T-cell (primary cell): ENCODE data around the gene RASSF4. TPM values are rescaled to one million over a fixed set of nuclear protein-coding genes. Genes with fewer than 3 reads are reported as not detected.
A peak's percentile ranks its signal among the peaks of the same experiment; 100 is the strongest.

Source experiments
- ATAC-seq, 4 experiments: fragments of 200-7000 bp in 3 of 4; fragments of 150-1000 bp in 1 of 4; cut with Tn5 transposase; replicated peaks in 1 of 4; 1 replicate in 3 of 4; 2 replicates in 1 of 4; pipeline ENCODE4 v1.10.0; 2021; ENCODE audit warnings: moderate library complexity in 3 of 4, mild to moderate bottlenecking in 2 of 4, moderate number of reproducible peaks in 1 of 4
- CTCF ChIA-PET, 2 donors: fragments of 300-600 bp; sonication (Branson Sonifier 250); formaldehyde crosslinking; loops; one replicate each; lab custom pipeline; 2022; ENCODE audit warnings: antibody characterized with exemption in 2 of 2; lab: Charles Lee
- POLR2A ChIA-PET, 2 donors: fragments of 300-600 bp; sonication (Branson Sonifier 250); formaldehyde crosslinking; loops; one replicate each; lab custom pipeline; 2022; ENCODE audit warnings: antibody characterized with exemption in 2 of 2; lab: Charles Lee
- DNase-seq, 35 experiments: peaks; one replicate each; pipeline versions ENCODE4 v3.0.0 to v3.0.0-alpha.2; 2013 to 2023
- H3K27ac ChIP-seq: one replicate; pipeline ENCODE4 v1.5.1; 2013; ENCODE audit warnings: low read length
- H3K27me3 ChIP-seq, 2 experiments: replicated peaks in 1 of 2; 1 replicate in 1 of 2; 2 replicates in 1 of 2; pipeline versions ENCODE4 v1.6.1 to v1.7.0; 2013; ENCODE audit warnings: low read length in 1 of 2, mixed read lengths in 1 of 2; ENCODE audit not compliant: control insufficient read depth in 2 of 2, insufficient read depth in 2 of 2; ENCODE audit errors: extremely low read depth in 1 of 2
- H3K36me3 ChIP-seq, 2 donors: 1 replicate in 1 of 2; 2 replicates in 1 of 2; pipeline versions ENCODE4 v1.6.1 to v1.7.0; 2013; ENCODE audit warnings: low read length in 1 of 2; ENCODE audit not compliant: control insufficient read depth in 2 of 2, insufficient read depth in 1 of 2; ENCODE audit errors: extremely low read depth in 1 of 2
- H3K4me1 ChIP-seq, 2 experiments: 1 replicate in 1 of 2; 2 replicates in 1 of 2; pipeline versions ENCODE4 v1.6.1 to v1.7.0; 2013; ENCODE audit warnings: low read length in 2 of 2, mixed read lengths in 1 of 2; ENCODE audit not compliant: insufficient read depth in 2 of 2, control insufficient read depth in 1 of 2; ENCODE audit errors: extremely low read depth in 1 of 2
- H3K4me3 ChIP-seq, 2 donors: 1 replicate in 1 of 2; 2 replicates in 1 of 2; pipeline versions ENCODE4 v1.5.1 to v1.7.0; 2013; ENCODE audit warnings: mild to moderate bottlenecking in 2 of 2, low read length in 1 of 2, moderate library complexity in 1 of 2; ENCODE audit not compliant: control insufficient read depth in 1 of 2; ENCODE audit errors: extremely low read depth in 1 of 2
- H3K9me3 ChIP-seq: 2 replicates; pipeline ENCODE4 v1.7.0; 2013
- H3K27ac Mint-ChIP-seq, 2 donors: one replicate each; pipeline ENCODE4 v1.8.0; 2020 to 2021; ENCODE audit warnings: mild to moderate bottlenecking in 2 of 2, mixed read lengths in 2 of 2
- H3K27me3 Mint-ChIP-seq, 2 donors: one replicate each; pipeline ENCODE4 v1.8.0; 2021 to 2022; ENCODE audit warnings: mixed read lengths in 2 of 2
- H3K36me3 Mint-ChIP-seq: one replicate; pipeline ENCODE4 v1.8.0; 2021; ENCODE audit warnings: mixed read lengths
- H3K4me1 Mint-ChIP-seq, 3 donors: one replicate each; pipeline ENCODE4 v1.8.0; 2020 to 2022; ENCODE audit warnings: mixed read lengths in 3 of 3, mild to moderate bottlenecking in 1 of 3
- H3K4me3 Mint-ChIP-seq, 3 donors: one replicate each; pipeline ENCODE4 v1.8.0; 2020 to 2022; ENCODE audit warnings: mild to moderate bottlenecking in 3 of 3, mixed read lengths in 3 of 3, moderate library complexity in 3 of 3
- H3K9me3 Mint-ChIP-seq, 3 donors: one replicate each; pipeline ENCODE4 v1.8.0; 2020 to 2022; ENCODE audit warnings: mixed read lengths in 3 of 3
- WGBS: methylation state at CpG from one replicate; pipeline ENCODE4 v1.1.5; 2013; ENCODE audit warnings: missing lambda C conversion rate; ENCODE audit not compliant: insufficient coverage; 5-methylcytosine and 5-hydroxymethylcytosine counted together
- total RNA-seq, 35 experiments: library from RNA in 6 of 35; stranded (reverse) in 6 of 35; fragments of 120-200 nt in 1 of 35; gene quantifications; one replicate each; pipeline versions ENCODE4 v1.2.1 to v1.2.4 and lab custom pipeline; 2013 to 2026

Gene RASSF4
- total RNA-seq, 5 donors from 2014 or later (not counting 1 experiment from before 2014, with no cell fraction given), result 0.55 to 2.8 (median 1.7) TPM

GRCh38 chr10:44963772-44964633 is 4.4 kb downstream of the RASSF4 start:
- ChIA-PET POLR2A (no interaction called here), CTCF (no interaction called here)
- Histone ChIP-seq H3K4me1 (peaks cover 11 to 35% of the 10 kb centered on the region in 2 experiments), H3K9me3 (no peaks in the 10 kb centered on the region), H3K27me3 (peaks cover 0 to 3% of the 10 kb centered on the region in 2 experiments), H3K4me3 (no peak overlapping the region), H3K36me3 (no peaks in the 10 kb centered on the region), H3K27ac (no peak overlapping the region)
- ATAC-seq (no peak), DNase-seq (peak in 1 of 35 experiments; percentile 14)
- H3K4me3 Mint-ChIP-seq, result no peak overlapping the region
- no peaks in the 10 kb centered on the region for H3K36me3 Mint-ChIP-seq
- H3K9me3 Mint-ChIP-seq, result no peaks in the 10 kb centered on the region
- WGBS, result 98% methylated on average over 8 of the region's 15 CpGs
- peaks cover 0 to 4% of the 10 kb centered on the region in 2 donors for H3K27me3 Mint-ChIP-seq
- H3K27ac Mint-ChIP-seq, result no peak overlapping the region
- H3K4me1 Mint-ChIP-seq, result peaks cover 28 to 40% (median 29%) of the 10 kb centered on the region in 3 donors

GRCh38 chr10:44965104-44965503 is 5.5 kb downstream of the RASSF4 start:
- no peak overlapping the region for H3K27ac ChIP-seq
- peaks cover 0 to 4% of the 10 kb centered on the region in 2 donors for H3K27me3 Mint-ChIP-seq
- no peaks in the 10 kb centered on the region for H3K9me3 Mint-ChIP-seq
- no peak overlapping the region for H3K27ac Mint-ChIP-seq
- H3K4me3 ChIP-seq, result no peak overlapping the region
- H3K27me3 ChIP-seq, result peaks cover 0 to 3% of the 10 kb centered on the region in 2 experiments
- peaks cover 30 to 42% (median 34%) of the 10 kb centered on the region in 3 donors for H3K4me1 Mint-ChIP-seq
- H3K36me3 Mint-ChIP-seq, result no peaks in the 10 kb centered on the region
- DNase-seq, result peak in 1 of 35 experiments; percentile 17
- H3K9me3 ChIP-seq, result no peaks in the 10 kb centered on the region
- peaks cover 12 to 38% of the 10 kb centered on the region in 2 experiments for H3K4me1 ChIP-seq
- H3K36me3 ChIP-seq, result no peaks in the 10 kb centered on the region
- ChIA-PET POLR2A (no interaction called here), CTCF (no interaction called here)
- no peak overlapping the region for H3K4me3 Mint-ChIP-seq
- WGBS, result no CpG with 5 or more reads among the region's 1 CpG
- no peak for ATAC-seq

GRCh38 chr10:44965651-44966097 is 6.1 kb downstream of the RASSF4 start:
- H3K36me3 ChIP-seq, result no peaks in the 10 kb centered on the region
- no peak overlapping the region for H3K4me3 ChIP-seq
- 89% methylated on average over 4 of the region's 6 CpGs for WGBS
- H3K27me3 ChIP-seq, result peaks cover 0 to 3% of the 10 kb centered on the region in 2 experiments
- peaks cover 12 to 35% of the 10 kb centered on the region in 2 experiments for H3K4me1 ChIP-seq
- DNase-seq (peak in 2 of 35 experiments; percentile 2 to 12), ATAC-seq (no peak)
- CTCF ChIA-PET, result interaction anchor here in 1 of 2 donors (0.9 kb wide), 1 partner anchor 33 kb away, joined by 4 read pairs; no protein-coding TSS in a partner anchor
- Mint-ChIP-seq H3K9me3 (no peaks in the 10 kb centered on the region), H3K27me3 (peaks cover 0 to 4% of the 10 kb centered on the region in 2 donors), H3K27ac (no peak overlapping the region), H3K4me1 (peaks cover 24 to 37% (median 28%) of the 10 kb centered on the region in 3 donors), H3K4me3 (no peak overlapping the region), H3K36me3 (no peaks in the 10 kb centered on the region)
- no peaks in the 10 kb centered on the region for H3K9me3 ChIP-seq
- POLR2A ChIA-PET, result no interaction called here
- no peak overlapping the region for H3K27ac ChIP-seq

- H3K9me3 ChIP-seq, result no peaks in the 10 kb centered on the region
- Mint-ChIP-seq H3K4me1 (peaks cover 22 to 33% (median 23%) of the 10 kb centered on the region in 3 donors), H3K36me3 (no peaks in the 10 kb centered on the region), H3K27me3 (peaks cover 0 to 4% of the 10 kb centered on the region in 2 donors), H3K4me3 (no peak overlapping the region), H3K9me3 (no peaks in the 10 kb centered on the region), H3K27ac (no peak overlapping the region)
- H3K27ac ChIP-seq, result no peak overlapping the region
- H3K36me3 ChIP-seq, result no peaks in the 10 kb centered on the region
- DNase-seq (no peak), ATAC-seq (no peak)
- peaks cover 0 to 3% of the 10 kb centered on the region in 2 experiments for H3K27me3 ChIP-seq
- ChIA-PET CTCF (interaction anchor here in 1 of 2 donors (0.9 kb wide), 1 partner anchor 33 kb away, joined by 4 read pairs; no protein-coding TSS in a partner anchor), POLR2A (no interaction called here)
- H3K4me1 ChIP-seq, result peaks cover 12 to 35% of the 10 kb centered on the region in 2 experiments
- WGBS, result 82% methylated on average over 2 of the region's 8 CpGs
- no peak overlapping the region for H3K4me3 ChIP-seq
These were observed 6.7 kb downstream of the RASSF4 start for GRCh38 chr10:44966129-44966815.

GRCh38 chr10:44966816-44967509 is 7.4 kb downstream of the RASSF4 start:
- Histone ChIP-seq H3K9me3 (no peaks in the 10 kb centered on the region), H3K27ac (no peak overlapping the region), H3K4me3 (no peak overlapping the region), H3K27me3 (peaks cover 0 to 3% of the 10 kb centered on the region in 2 experiments), H3K36me3 (no peaks in the 10 kb centered on the region), H3K4me1 (peaks cover 12 to 35% of the 10 kb centered on the region in 2 experiments)
- ATAC-seq, result no peak
- H3K4me3 Mint-ChIP-seq, result no peak overlapping the region
- H3K27me3 Mint-ChIP-seq, result peaks cover 0 to 4% of the 10 kb centered on the region in 2 donors
- peaks cover 22 to 33% (median 23%) of the 10 kb centered on the region in 3 donors for H3K4me1 Mint-ChIP-seq
- H3K36me3 Mint-ChIP-seq, result no peaks in the 10 kb centered on the region
- H3K9me3 Mint-ChIP-seq, result no peaks in the 10 kb centered on the region
- ChIA-PET POLR2A (no interaction called here), CTCF (no interaction called here)
- no peak for DNase-seq
- WGBS, result 88% methylated on average over 6 of the region's 8 CpGs
- H3K27ac Mint-ChIP-seq, result no peak overlapping the region

- Mint-ChIP-seq H3K36me3 (no peaks in the 10 kb centered on the region), H3K4me1 (peaks cover 22 to 33% (median 23%) of the 10 kb centered on the region in 3 donors), H3K27me3 (peaks cover 0 to 3% of the 10 kb centered on the region in 2 donors), H3K9me3 (no peaks in the 10 kb centered on the region), H3K4me3 (peak overlapping the region in 1 of 3 donors; percentile 0), H3K27ac (peak overlapping the region in 1 of 2 donors; percentile 34)
- ChIA-PET POLR2A (no interaction called here), CTCF (no interaction called here)
- no peaks in the 10 kb centered on the region for H3K36me3 ChIP-seq
- H3K27me3 ChIP-seq, result peaks cover 0 to 3% of the 10 kb centered on the region in 2 experiments
- H3K4me1 ChIP-seq, result peaks cover 12 to 35% of the 10 kb centered on the region in 2 experiments
- H3K9me3 ChIP-seq, result no peaks in the 10 kb centered on the region
- DNase-seq (no peak), ATAC-seq (no peak)
- WGBS, result 71% methylated on average over 1 of the region's 4 CpGs
- H3K27ac ChIP-seq, result peak overlapping the region; percentile 8
- no peak overlapping the region for H3K4me3 ChIP-seq
These were observed 8.0 kb downstream of the RASSF4 start for GRCh38 chr10:44967616-44968015.
